AG04450 (cell line): Measurements from ENCODE around the gene MALRD1. TPM values are rescaled to one million over a fixed set of nuclear protein-coding genes. Genes with fewer than 3 reads are reported as not detected.
A peak's percentile ranks its signal among the peaks of the same experiment; 100 is the strongest.

Experiments
- CTCF ChIA-PET: fragments of 300-600, 350-600 bp; formaldehyde crosslinking; extraction: SDS; loops from one replicate; lab custom pipeline; 2022; ENCODE audit warnings: antibody characterized with exemption, inconsistent platforms; lab: Charles Lee
- POLR2A ChIA-PET: fragments of 350-600 bp; formaldehyde crosslinking; extraction: SDS; loops from one replicate; lab custom pipeline; 2021; ENCODE audit warnings: antibody characterized with exemption, inconsistent platforms; lab: Yijun Ruan, JAX
- DNase-seq: peaks from one replicate; pipeline ENCODE4 v3.0.0-alpha.2; 2011; ENCODE audit warnings: low read depth, low spot score
- H3K27ac ChIP-seq: one replicate; pipeline ENCODE4 v1.5.1; 2012; ENCODE audit warnings: low read depth, low read length, control low read depth
- H3K27me3 ChIP-seq: one replicate; pipeline ENCODE4 v1.6.0; 2012; ENCODE audit warnings: low read length; ENCODE audit not compliant: control insufficient read depth, insufficient read depth
- H3K4me3 ChIP-seq: 2 replicates; pipeline ENCODE4 v1.5.1; 2011; ENCODE audit warnings: mild to moderate bottlenecking, low read depth, low read length, control low read depth
- H3K9me3 ChIP-seq: 2 replicates; pipeline ENCODE4 v1.5.1; 2012; ENCODE audit warnings: low read length; ENCODE audit not compliant: control insufficient read depth, insufficient read depth
- CTCF ChIP-seq: IDR thresholded peaks from 2 replicates; pipeline ENCODE4 v1.5.1; 2011; ENCODE audit warnings: low read depth, low read length, control low read depth, inconsistent platforms
- polyA plus RNA-seq: library from polyadenylated mRNA; depleted of rRNA; stranded (reverse); fragments of >200 nt; gene quantifications from 2 replicates; pipeline ENCODE4 v1.2.3, GENCODE V29; 2011

Gene MALRD1
- polyA plus RNA-seq, 1 experiment = 2.4 TPM

GRCh38 chr10:19412531-19412930 is 363.9 kb downstream of the MALRD1 start:
- H3K27me3 ChIP-seq = no peaks in the 10 kb centered on the region
- CTCF ChIA-PET = interaction anchor here (0.6 to 3.2 kb wide), 30 partner anchors 9 to 1443 kb away, joined by 3 to 52 read pairs (median 4); no protein-coding TSS in a partner anchor
- DNase-seq = peak; percentile 10
- peak; percentile 65 for TF ChIP-seq CTCF
- H3K27ac ChIP-seq = no peak overlapping the region
- no peak overlapping the region for H3K4me3 ChIP-seq
- POLR2A ChIA-PET = no interaction called here
- no peaks in the 10 kb centered on the region for H3K9me3 ChIP-seq

DNA sequence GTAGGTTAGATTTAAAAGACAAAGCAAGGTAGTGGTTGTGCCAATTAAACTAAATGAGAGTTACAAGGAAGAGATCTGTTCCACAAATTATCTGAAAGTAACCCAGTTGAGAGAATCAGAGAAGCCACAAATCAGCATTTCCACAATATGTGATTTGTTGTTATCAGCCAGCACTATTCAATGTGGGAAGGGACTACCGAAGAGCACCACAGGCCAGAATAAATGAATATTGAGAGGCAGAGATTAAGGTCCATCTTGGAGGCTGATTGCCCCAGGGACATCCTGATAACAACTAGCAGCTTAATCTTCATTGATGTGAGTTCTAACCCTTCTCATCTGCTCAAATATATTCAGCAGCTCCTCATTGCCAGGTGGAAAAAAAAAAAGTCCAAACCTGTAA is 367.6 kb downstream of the MALRD1 start:
- no peaks in the 10 kb centered on the region for H3K27me3 ChIP-seq
- no peak for TF ChIP-seq CTCF
- no peak overlapping the region for H3K4me3 ChIP-seq
- no peaks in the 10 kb centered on the region for H3K9me3 ChIP-seq
- no peak for DNase-seq
- CTCF ChIA-PET = no interaction called here
- POLR2A ChIA-PET = no interaction called here
- no peak overlapping the region for H3K27ac ChIP-seq

DNA sequence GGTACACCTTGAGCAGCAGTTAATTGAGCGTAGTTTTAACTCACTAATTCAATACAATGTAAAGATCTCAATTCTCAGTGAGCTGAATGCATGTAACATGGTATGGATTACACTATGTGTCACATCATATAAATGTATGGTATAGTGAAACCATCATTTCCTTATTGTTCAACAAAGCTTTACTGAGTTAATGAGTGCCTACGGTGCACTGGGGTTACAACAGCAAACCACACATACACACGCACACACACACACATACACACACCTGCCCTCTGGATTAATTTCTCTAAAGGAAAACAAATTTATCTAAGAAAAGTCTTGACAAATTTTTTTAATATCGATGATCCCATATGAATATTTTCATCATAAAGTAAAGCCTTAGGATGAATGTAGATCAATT is 369.1 kb downstream of the MALRD1 start:
- TF ChIP-seq CTCF = no peak
- Histone ChIP-seq H3K9me3 (no peaks in the 10 kb centered on the region), H3K27ac (no peak overlapping the region), H3K4me3 (no peak overlapping the region), H3K27me3 (no peaks in the 10 kb centered on the region)
- ChIA-PET CTCF (interaction anchor here (1.1 kb wide), 1 partner anchor 371 kb away, joined by 3 read pairs; no protein-coding TSS in a partner anchor), POLR2A (interaction anchor here (0.5 kb wide), 1 partner anchor 401 kb away, joined by 3 read pairs; no protein-coding TSS in a partner anchor)
- no peak for DNase-seq

DNA sequence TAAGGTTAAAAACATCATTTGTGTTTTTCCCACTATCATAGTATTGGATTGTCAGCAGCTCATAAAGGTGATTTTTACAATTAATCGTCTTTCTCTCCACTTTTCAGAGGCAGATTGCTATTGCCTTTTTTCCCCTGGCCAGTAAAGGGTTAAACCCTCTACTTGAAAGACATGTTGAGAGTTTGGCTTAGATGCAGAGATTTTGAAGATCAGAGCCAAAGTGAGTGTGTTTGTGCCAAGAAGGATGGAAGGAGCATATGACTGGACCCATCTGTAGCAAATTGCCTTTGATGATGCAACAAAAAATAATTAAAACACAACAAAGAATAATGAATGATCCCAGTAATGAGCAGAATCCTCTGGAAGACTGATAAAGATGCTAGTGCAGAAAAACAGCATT is 373.1 kb downstream of the MALRD1 start:
- CTCF ChIA-PET = no interaction called here

DNA sequence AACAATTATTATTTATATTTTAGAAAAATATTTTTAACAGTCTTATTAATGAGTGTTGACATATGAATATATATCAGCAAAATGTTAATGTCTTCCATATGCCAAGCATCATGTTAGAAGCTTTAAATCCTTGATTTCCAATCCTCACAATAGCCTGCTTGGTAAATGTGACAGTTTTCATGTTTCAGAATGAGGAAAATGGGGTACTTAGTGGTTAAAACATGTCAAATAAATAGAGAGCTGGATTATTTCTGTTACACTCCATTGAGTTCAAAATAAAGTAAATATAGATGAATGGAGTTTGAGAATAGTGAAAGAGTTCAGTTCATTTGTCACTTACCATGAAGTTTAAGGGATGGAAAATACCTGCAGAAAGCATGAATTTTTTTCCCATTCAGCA is 377.4 kb downstream of the MALRD1 start:
- no peaks in the 10 kb centered on the region for H3K9me3 ChIP-seq
- H3K4me3 ChIP-seq = no peak overlapping the region
- no peaks in the 10 kb centered on the region for H3K27me3 ChIP-seq
- TF ChIP-seq CTCF = no peak
- no peak for DNase-seq
- no peak overlapping the region for H3K27ac ChIP-seq
- ChIA-PET CTCF (interaction anchor here (1.3 kb wide), 1 partner anchor 14 kb away, joined by 6 read pairs; no protein-coding TSS in a partner anchor), POLR2A (no interaction called here)

More for the DNA sequence above, 373.1 kb downstream of the MALRD1 start:
- POLR2A ChIA-PET = no interaction called here
- TF ChIP-seq CTCF = no peak
- no peak for DNase-seq
- Histone ChIP-seq H3K27me3 (no peaks in the 10 kb centered on the region), H3K4me3 (no peak overlapping the region), H3K9me3 (no peaks in the 10 kb centered on the region), H3K27ac (no peak overlapping the region)
